CD4-positive, alpha-beta memory T cell (primary cell): Measurements from ENCODE around the gene NMT1. TPM values are rescaled to one million over a fixed set of nuclear protein-coding genes. Genes with fewer than 3 reads are reported as not detected.
A peak's percentile ranks its signal among the peaks of the same experiment; 100 is the strongest.

Experiments used
- CTCF ChIA-PET: fragments of 350-600 bp; sonication (Branson Sonifier 250); formaldehyde crosslinking; loops from one replicate; lab custom pipeline; 2021; ENCODE audit warnings: inconsistent platforms; ENCODE audit not compliant: partially characterized antibody; lab: Charles Lee
- POLR2A ChIA-PET: fragments of 350-600 bp; sonication (Branson Sonifier 250); formaldehyde crosslinking; loops from one replicate; lab custom pipeline; 2021; ENCODE audit not compliant: partially characterized antibody; lab: Charles Lee
- DNase-seq, 5 donors: peaks; one replicate each; pipeline versions ENCODE4 v3.0.0 to v3.0.0-alpha.2; 2020 to 2022; ENCODE audit warnings: mixed read lengths in 1 of 5
- H3K27ac ChIP-seq: one replicate; pipeline ENCODE4 v1.7.0; 2013; ENCODE audit warnings: low read depth, low read length
- H3K27me3 ChIP-seq: 2 replicates; pipeline ENCODE4 v1.7.0; 2013; ENCODE audit warnings: mild to moderate bottlenecking, low read length, moderate library complexity; ENCODE audit not compliant: insufficient read depth
- H3K36me3 ChIP-seq: 2 replicates; pipeline ENCODE4 v1.7.0; 2013; ENCODE audit warnings: mild to moderate bottlenecking, low read length, moderate library complexity; ENCODE audit not compliant: insufficient read depth
- H3K4me1 ChIP-seq: 2 replicates; pipeline ENCODE4 v1.7.0; 2013; ENCODE audit warnings: mild to moderate bottlenecking, low read length, moderate library complexity; ENCODE audit not compliant: insufficient read depth
- H3K4me3 ChIP-seq, 2 donors: one replicate each; pipeline ENCODE4 v1.7.0; 2013; ENCODE audit warnings: low read length in 2 of 2, mild to moderate bottlenecking in 1 of 2
- H3K9me3 ChIP-seq, 2 donors: one replicate each; pipeline ENCODE4 v1.7.0; 2013; ENCODE audit warnings: low read length in 2 of 2, control low read depth in 1 of 2; ENCODE audit not compliant: control insufficient read depth in 1 of 2
- H3K27ac Mint-ChIP-seq, 7 donors: one replicate each; pipeline ENCODE4 v1.8.0; 2020 to 2021; ENCODE audit warnings: mixed read lengths in 7 of 7, mild to moderate bottlenecking in 6 of 7, inconsistent platforms in 3 of 7, moderate library complexity in 3 of 7
- H3K27me3 Mint-ChIP-seq, 2 donors: one replicate each; pipeline ENCODE4 v1.8.0; 2020 to 2021; ENCODE audit warnings: mixed read lengths in 2 of 2
- H3K36me3 Mint-ChIP-seq, 2 donors: one replicate each; pipeline ENCODE4 v1.8.0; 2020 to 2021; ENCODE audit warnings: mixed read lengths in 2 of 2, inconsistent platforms in 1 of 2, mild to moderate bottlenecking in 1 of 2
- H3K4me1 Mint-ChIP-seq, 4 donors: one replicate each; pipeline ENCODE4 v1.8.0; 2020 to 2021; ENCODE audit warnings: mixed read lengths in 4 of 4, mild to moderate bottlenecking in 1 of 4
- H3K4me3 Mint-ChIP-seq, 8 donors: one replicate each; pipeline ENCODE4 v1.8.0; 2020 to 2021; ENCODE audit warnings: mixed read lengths in 8 of 8, mild to moderate bottlenecking in 7 of 8, moderate library complexity in 6 of 8, inconsistent platforms in 3 of 8
- H3K9me3 Mint-ChIP-seq, 8 donors: one replicate each; pipeline ENCODE4 v1.8.0; 2020 to 2021; ENCODE audit warnings: mixed read lengths in 8 of 8, mild to moderate bottlenecking in 5 of 8, inconsistent platforms in 3 of 8, moderate library complexity in 1 of 8
- intact Hi-C: fragments of 100-400 bp; cut with micrococcal nuclease; formaldehyde crosslinking; loops from one replicate; pipeline ENCODE4 v1.15.1; 2023
- polyA plus RNA-seq, 2 donors: library from polyadenylated mRNA; unstranded; fragments of 300-500 nt; fragmentation: Illumina TruSeq; gene quantifications; one replicate each; pipeline ENCODE4 v1.2.3, GENCODE V29; 2021
- total RNA-seq, 2 experiments: library from RNA; stranded (reverse); gene quantifications; one replicate each; pipeline ENCODE4 v1.2.3, GENCODE V29; 2021

NMT1 gene
- total and polyA plus RNA-seq, 4 experiments from 2014 or later = 56.2 to 126 (median 100) TPM

- H3K27ac Mint-ChIP-seq = peak overlapping the region in 1 of 7 donors; percentile 70
- H3K4me1 Mint-ChIP-seq = peaks cover 13 to 51% (median 28%) of the 10 kb centered on the region in 4 donors
- no peaks in the 10 kb centered on the region for H3K9me3 Mint-ChIP-seq
- intact Hi-C loops = no loop called here
- H3K4me1 ChIP-seq = peaks cover 35% of the 10 kb centered on the region
- ChIA-PET POLR2A (interaction anchor here (2.5 to 9.3 kb wide), 2 partner anchors 11 to 22 kb away, joined by 10 to 243 read pairs; partner anchors contain the start of genes HEXIM1 and HEXIM2), CTCF (interaction anchor here (1.6 to 14.3 kb wide), 3 partner anchors 15 to 59 kb away, joined by 16 to 552 read pairs (median 37); partner anchors contain the start of genes HEXIM1 and HEXIM2)
- no peaks in the 10 kb centered on the region for H3K9me3 ChIP-seq
- peaks cover 0 to 8% of the 10 kb centered on the region in 2 donors for H3K36me3 Mint-ChIP-seq
- H3K36me3 ChIP-seq = no peaks in the 10 kb centered on the region
- H3K27ac ChIP-seq = no peak overlapping the region
- no peaks in the 10 kb centered on the region for H3K27me3 ChIP-seq
- H3K27me3 Mint-ChIP-seq = no peaks in the 10 kb centered on the region
- no peak overlapping the region for H3K4me3 ChIP-seq
- no peak overlapping the region for H3K4me3 Mint-ChIP-seq
- peak in 1 of 5 donors; percentile 11 for DNase-seq
These were observed 77.9 kb downstream of the NMT1 start for GRCh38 chr17:45138911-45139532.

DNA sequence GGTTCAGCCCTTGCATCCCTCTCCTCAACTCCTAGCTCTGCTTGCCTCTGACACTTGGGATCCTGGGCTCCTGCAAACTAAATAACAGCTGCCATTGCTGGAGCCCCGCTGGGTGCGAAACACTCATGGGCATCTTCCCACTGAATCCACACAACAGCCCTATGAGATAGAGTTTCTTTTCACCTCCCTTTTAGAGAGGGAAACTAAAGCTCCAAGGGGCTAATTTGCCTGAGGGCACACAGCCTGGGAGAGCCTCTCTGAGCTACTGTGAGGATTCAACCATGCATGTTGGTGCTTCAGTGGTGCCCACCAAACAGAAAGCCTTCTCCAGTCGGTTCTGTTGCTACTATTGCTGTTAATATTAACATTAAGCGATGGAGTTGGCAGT, 78.4 kb downstream of the NMT1 start:
- CTCF ChIA-PET = interaction anchor here (3.2 to 14.3 kb wide), 2 partner anchors 15 to 58 kb away, joined by 37 to 552 read pairs; partner anchors contain the start of genes HEXIM1 and HEXIM2
- Mint-ChIP-seq H3K4me1 (peaks cover 13 to 53% (median 29%) of the 10 kb centered on the region in 4 donors), H3K27me3 (no peaks in the 10 kb centered on the region), H3K4me3 (peak overlapping the region in 1 of 8 donors; percentile 4), H3K36me3 (peaks cover 0 to 8% of the 10 kb centered on the region in 2 donors), H3K9me3 (no peaks in the 10 kb centered on the region), H3K27ac (peak overlapping the region in 1 of 7 donors; percentile 70)
- no peaks in the 10 kb centered on the region for H3K9me3 ChIP-seq
- no peaks in the 10 kb centered on the region for H3K27me3 ChIP-seq
- no peak overlapping the region for H3K4me3 ChIP-seq
- intact Hi-C loops = no loop called here
- H3K36me3 ChIP-seq = no peaks in the 10 kb centered on the region
- DNase-seq = no peak
- POLR2A ChIA-PET = interaction anchor here (2.5 to 9.3 kb wide), 2 partner anchors 10 to 22 kb away, joined by 10 to 243 read pairs; partner anchors contain the start of genes HEXIM1 and HEXIM2
- no peak overlapping the region for H3K27ac ChIP-seq
- H3K4me1 ChIP-seq = peaks cover 40% of the 10 kb centered on the region

- Histone ChIP-seq H3K36me3 (no peaks in the 10 kb centered on the region), H3K4me3 (no peak overlapping the region), H3K27me3 (no peaks in the 10 kb centered on the region), H3K9me3 (no peaks in the 10 kb centered on the region), H3K4me1 (peaks cover 47% of the 10 kb centered on the region), H3K27ac (no peak overlapping the region)
- H3K27ac Mint-ChIP-seq = peak overlapping the region in 2 of 7 donors; percentile 68 to 70
- peaks cover 15 to 58% (median 35%) of the 10 kb centered on the region in 4 donors for H3K4me1 Mint-ChIP-seq
- ChIA-PET POLR2A (interaction anchor here (0.8 to 10.3 kb wide), 4 partner anchors 8 to 18 kb away, joined by 3 to 865 read pairs (median 11); partner anchors contain the start of genes ACBD4 and HEXIM2), CTCF (interaction anchor here (22.4 kb wide), 1 partner anchor 8 kb away, joined by 552 read pairs; the partner anchor contains the start of genes ACBD4 and PLCD3)
- peaks cover 0 to 2% of the 10 kb centered on the region in 2 donors for H3K27me3 Mint-ChIP-seq
- peak overlapping the region in 6 of 8 donors; percentile 31 to 68 (median 58) for H3K4me3 Mint-ChIP-seq
- no peak for DNase-seq
- intact Hi-C loops = no loop called here
- H3K36me3 Mint-ChIP-seq = peaks cover 0 to 12% of the 10 kb centered on the region in 2 donors
- H3K9me3 Mint-ChIP-seq = peaks cover 0 to 5% (median 0%) of the 10 kb centered on the region in 8 donors
These were observed 82.1 kb downstream of the NMT1 start for GRCh38 chr17:45143094-45143670.

DNA sequence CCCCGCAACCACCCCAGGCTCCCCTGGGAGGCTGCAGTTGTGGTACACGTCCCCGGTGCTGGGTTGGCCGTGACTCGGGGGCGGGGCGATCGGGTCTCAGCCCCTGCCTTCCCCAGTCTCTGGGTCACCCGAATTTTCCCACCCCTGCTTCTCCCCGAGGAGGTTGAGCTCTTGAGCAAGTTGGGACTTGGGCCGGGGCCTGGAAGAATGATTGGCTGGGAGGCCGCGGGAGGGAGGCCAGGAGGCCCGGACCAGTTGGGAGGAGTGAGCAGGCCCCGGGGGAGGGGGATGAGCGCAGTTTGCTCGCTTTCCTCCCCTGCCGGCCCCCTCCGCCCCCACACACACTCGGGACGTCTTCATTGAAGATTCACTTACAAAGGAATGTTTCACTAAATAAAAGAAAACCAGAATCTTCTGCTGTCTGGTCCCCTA, 82.7 kb downstream of the NMT1 start:
- POLR2A ChIA-PET = interaction anchor here (0.6 to 10.3 kb wide), 4 partner anchors 8 to 29 kb away, joined by 3 to 865 read pairs (median 6); partner anchors contain the start of genes ACBD4 and HEXIM2
- H3K36me3 Mint-ChIP-seq = peaks cover 0 to 15% of the 10 kb centered on the region in 2 donors

DNA sequence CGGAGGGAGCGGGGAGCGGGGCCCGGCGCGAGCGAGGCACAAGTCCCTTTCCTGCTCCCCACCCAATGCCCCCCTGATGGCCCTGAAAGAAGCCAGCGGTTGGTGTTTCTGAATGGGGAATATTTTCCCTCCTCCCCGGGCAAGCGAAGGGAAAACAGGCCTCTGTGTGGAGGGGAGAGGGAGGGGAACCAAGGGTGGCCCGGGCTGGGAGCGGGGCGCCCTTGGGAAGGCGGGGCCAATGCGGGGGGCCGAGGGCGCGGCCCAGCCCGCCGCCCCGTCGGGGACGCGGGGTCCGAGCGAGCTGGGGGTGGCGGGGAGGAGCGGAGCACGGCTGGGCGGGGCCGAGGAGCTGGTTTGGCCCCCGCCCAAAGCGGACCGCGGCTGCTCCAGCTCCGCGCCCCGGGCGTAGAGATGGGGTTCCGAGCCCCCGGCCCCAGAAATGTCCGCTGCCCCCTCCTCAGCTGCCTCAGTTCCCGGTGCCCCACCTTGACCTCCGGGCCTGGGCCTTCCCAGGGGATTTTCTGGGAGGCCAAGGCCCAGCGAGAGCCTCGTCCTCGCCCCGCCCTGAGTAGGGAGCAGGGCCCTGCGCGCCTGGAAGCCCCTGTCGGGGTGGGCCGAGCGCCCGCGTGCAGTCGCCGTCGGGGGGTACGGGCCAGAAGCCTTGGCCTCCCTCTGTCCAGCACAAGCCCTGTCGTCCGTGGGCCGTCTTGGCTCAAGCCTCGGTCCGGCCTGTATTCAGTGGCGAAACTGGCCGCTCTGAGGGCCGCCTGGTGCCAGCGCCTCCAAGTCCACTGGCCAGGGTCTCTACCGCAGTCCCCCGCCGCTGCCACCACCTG, 83.3 kb downstream of the NMT1 start:
- POLR2A ChIA-PET = interaction anchor here (0.6 to 10.3 kb wide), 5 partner anchors 8 to 94 kb away, joined by 3 to 865 read pairs (median 4); partner anchors contain the start of genes ACBD4 and HEXIM2
- Mint-ChIP-seq H3K4me1 (peaks cover 17 to 58% (median 39%) of the 10 kb centered on the region in 4 donors), H3K27me3 (peaks cover 1 to 5% of the 10 kb centered on the region in 2 donors), H3K9me3 (peaks cover 0 to 12% (median 0%) of the 10 kb centered on the region in 8 donors), H3K4me3 (peak overlapping the region; percentile 33 to 69 (median 62)), H3K27ac (peak overlapping the region in 6 of 7 donors; percentile 42 to 100 (median 62)), H3K36me3 (peaks cover 0 to 18% of the 10 kb centered on the region in 2 donors)
- no peaks in the 10 kb centered on the region for H3K27me3 ChIP-seq
- intact Hi-C loops = no loop called here
- H3K4me1 ChIP-seq = peaks cover 47% of the 10 kb centered on the region
- no peaks in the 10 kb centered on the region for H3K36me3 ChIP-seq
- peak overlapping the region; percentile 35 for H3K27ac ChIP-seq
- no peaks in the 10 kb centered on the region for H3K9me3 ChIP-seq
- peak in 1 of 5 donors; percentile 36 for DNase-seq
- H3K4me3 ChIP-seq = no peak overlapping the region
- CTCF ChIA-PET = interaction anchor here (2.1 to 22.4 kb wide), 2 partner anchors 9 to 53 kb away, joined by 11 to 552 read pairs; partner anchors contain the start of genes ACBD4 and PLCD3

More for the DNA sequence above, 82.7 kb downstream of the NMT1 start:
- Histone ChIP-seq H3K4me3 (no peak overlapping the region), H3K27me3 (no peaks in the 10 kb centered on the region), H3K4me1 (peaks cover 47% of the 10 kb centered on the region), H3K9me3 (no peaks in the 10 kb centered on the region), H3K36me3 (no peaks in the 10 kb centered on the region), H3K27ac (peak overlapping the region; percentile 35)
- Mint-ChIP-seq H3K27ac (peak overlapping the region in 5 of 7 donors; percentile 17 to 72 (median 65)), H3K4me1 (peaks cover 17 to 58% (median 37%) of the 10 kb centered on the region in 4 donors), H3K9me3 (peaks cover 0 to 10% (median 0%) of the 10 kb centered on the region in 8 donors), H3K4me3 (peak overlapping the region; percentile 33 to 68 (median 61)), H3K27me3 (peaks cover 1 to 5% of the 10 kb centered on the region in 2 donors)
- CTCF ChIA-PET = interaction anchor here (2.1 to 22.4 kb wide), 2 partner anchors 8 to 54 kb away, joined by 11 to 552 read pairs; partner anchors contain the start of genes ACBD4 and PLCD3
- intact Hi-C loops = no loop called here
- DNase-seq = no peak

- H3K27me3 Mint-ChIP-seq = peaks cover 1 to 5% of the 10 kb centered on the region in 2 donors
- H3K27me3 ChIP-seq = no peaks in the 10 kb centered on the region
- peaks cover 48% of the 10 kb centered on the region for H3K4me1 ChIP-seq
- peaks cover 0 to 17% (median 0%) of the 10 kb centered on the region in 8 donors for H3K9me3 Mint-ChIP-seq
- intact Hi-C loops = no loop called here
- no peaks in the 10 kb centered on the region for H3K36me3 ChIP-seq
- ChIA-PET CTCF (interaction anchor here (1.1 to 22.4 kb wide), 3 partner anchors 10 to 54 kb away, joined by 3 to 552 read pairs (median 11); partner anchors contain the start of genes ACBD4 and PLCD3), POLR2A (interaction anchor here (0.6 to 10.3 kb wide), 4 partner anchors 10 to 171 kb away, joined by 3 to 865 read pairs (median 8); partner anchors contain the start of genes ACBD4 and HEXIM2)
- peak overlapping the region; percentile 35 for H3K27ac ChIP-seq
- no peaks in the 10 kb centered on the region for H3K9me3 ChIP-seq
- no peak overlapping the region for H3K4me3 ChIP-seq
- DNase-seq = peak in 1 of 5 donors; percentile 33
- peaks cover 0 to 23% of the 10 kb centered on the region in 2 donors for H3K36me3 Mint-ChIP-seq
- peak overlapping the region in 6 of 8 donors; percentile 39 to 69 (median 49) for H3K4me3 Mint-ChIP-seq
- peaks cover 17 to 64% (median 42%) of the 10 kb centered on the region in 4 donors for H3K4me1 Mint-ChIP-seq
- H3K27ac Mint-ChIP-seq = peak overlapping the region in 4 of 7 donors; percentile 42 to 100 (median 55)
These were observed 83.9 kb downstream of the NMT1 start for GRCh38 chr17:45145035-45145389.
